HG03457 (cell line): ENCODE measurements around the gene TBX20.

Experiments used
- ATAC-seq: cut with Tn5 transposase; IDR thresholded peaks from one replicate; pipeline ENCODE4 v1.9.1; 2021; ENCODE audit warnings: moderate number of reproducible peaks; ENCODE audit not compliant: unreplicated experiment

The TBX20 gene, protein sequence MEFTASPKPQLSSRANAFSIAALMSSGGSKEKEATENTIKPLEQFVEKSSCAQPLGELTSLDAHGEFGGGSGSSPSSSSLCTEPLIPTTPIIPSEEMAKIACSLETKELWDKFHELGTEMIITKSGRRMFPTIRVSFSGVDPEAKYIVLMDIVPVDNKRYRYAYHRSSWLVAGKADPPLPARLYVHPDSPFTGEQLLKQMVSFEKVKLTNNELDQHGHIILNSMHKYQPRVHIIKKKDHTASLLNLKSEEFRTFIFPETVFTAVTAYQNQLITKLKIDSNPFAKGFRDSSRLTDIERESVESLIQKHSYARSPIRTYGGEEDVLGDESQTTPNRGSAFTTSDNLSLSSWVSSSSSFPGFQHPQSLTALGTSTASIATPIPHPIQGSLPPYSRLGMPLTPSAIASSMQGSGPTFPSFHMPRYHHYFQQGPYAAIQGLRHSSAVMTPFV

GRCh38 chr7:35253710-35254495, at the start of gene TBX20:
Gene TBX20, minus strand, starts transcription at chr7:35254100. Its CDS starts 480 bp downstream, at chr7:35253620.
- no peak for ATAC-seq

- no peak for ATAC-seq
Observed at GRCh38 chr7:35289376-35289775, 35.5 kb upstream of the TBX20 start.

- ATAC-seq: no peak
Observed at GRCh38 chr7:35286986-35287385, 33.1 kb upstream of the TBX20 start.

GRCh38 chr7:35286422-35286821, 32.5 kb upstream of the TBX20 start:
- no peak for ATAC-seq

DNA sequence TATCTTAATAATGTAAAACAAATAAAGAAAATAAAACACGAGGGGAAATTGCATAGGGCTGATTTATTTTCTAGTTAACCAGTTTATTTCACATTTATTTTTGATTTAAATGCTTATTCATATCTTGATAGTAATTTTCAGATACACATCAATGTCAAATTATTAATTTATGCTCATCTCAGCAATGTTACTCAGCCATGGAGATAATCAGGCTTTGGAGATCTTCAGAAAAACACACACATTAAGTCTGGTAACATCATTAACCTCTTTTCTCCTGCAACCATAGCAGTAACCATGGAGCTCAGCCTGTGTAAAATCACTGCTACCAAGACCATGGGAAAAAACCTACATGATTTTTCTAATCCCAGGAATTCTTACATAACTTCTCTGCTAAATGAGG, 31.9 kb upstream of the TBX20 start:
- no peak for ATAC-seq

- no peak for ATAC-seq
Observed at GRCh38 chr7:35280902-35281301, 27.0 kb upstream of the TBX20 start.

GRCh38 chr7:35277359-35277758, 23.5 kb upstream of the TBX20 start:
- ATAC-seq: no peak

GRCh38 chr7:35272246-35272645, 18.3 kb upstream of the TBX20 start:
- no peak for ATAC-seq

- ATAC-seq: no peak
Observed at GRCh38 chr7:35268953-35269352, 15.1 kb upstream of the TBX20 start.

DNA sequence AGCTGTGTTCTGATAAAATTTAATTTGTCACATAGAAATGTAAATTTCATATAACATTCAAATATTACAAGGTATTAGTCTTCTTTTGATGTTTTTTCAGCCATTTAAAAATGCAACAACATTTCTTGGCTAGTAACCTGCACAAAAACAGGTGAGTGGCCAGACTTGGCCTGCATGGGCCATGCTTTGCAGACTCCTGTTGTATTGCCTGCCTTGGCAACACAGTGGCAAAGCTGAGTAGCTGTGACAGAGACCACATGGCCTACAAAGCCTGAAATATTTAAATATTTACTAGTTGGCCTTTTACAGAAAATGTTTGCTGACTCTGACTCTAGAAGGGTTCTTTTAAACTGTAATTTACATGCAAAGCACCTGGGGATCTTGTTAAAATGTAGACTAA, 13.5 kb upstream of the TBX20 start:
- ATAC-seq: no peak

DNA sequence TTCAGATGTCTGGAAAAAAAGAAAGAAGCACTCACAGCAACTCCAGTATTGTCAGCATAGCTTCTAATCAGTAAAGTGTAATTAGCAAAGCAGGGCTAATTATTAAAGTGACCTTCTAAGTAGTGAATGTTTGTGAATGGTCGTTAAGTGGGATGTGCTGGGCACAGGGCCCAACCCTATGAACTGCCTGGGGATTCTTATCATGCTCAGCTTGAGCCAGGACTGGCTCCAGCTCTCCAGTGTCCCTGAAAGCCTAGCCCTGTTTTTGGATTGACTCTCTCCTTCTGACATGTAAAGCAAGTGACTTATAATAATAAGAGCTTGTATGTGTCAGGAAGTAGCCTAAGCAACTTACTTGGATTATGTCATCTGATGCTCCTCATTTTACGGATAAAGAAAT, 9.5 kb upstream of the TBX20 start:
- no peak for ATAC-seq

DNA sequence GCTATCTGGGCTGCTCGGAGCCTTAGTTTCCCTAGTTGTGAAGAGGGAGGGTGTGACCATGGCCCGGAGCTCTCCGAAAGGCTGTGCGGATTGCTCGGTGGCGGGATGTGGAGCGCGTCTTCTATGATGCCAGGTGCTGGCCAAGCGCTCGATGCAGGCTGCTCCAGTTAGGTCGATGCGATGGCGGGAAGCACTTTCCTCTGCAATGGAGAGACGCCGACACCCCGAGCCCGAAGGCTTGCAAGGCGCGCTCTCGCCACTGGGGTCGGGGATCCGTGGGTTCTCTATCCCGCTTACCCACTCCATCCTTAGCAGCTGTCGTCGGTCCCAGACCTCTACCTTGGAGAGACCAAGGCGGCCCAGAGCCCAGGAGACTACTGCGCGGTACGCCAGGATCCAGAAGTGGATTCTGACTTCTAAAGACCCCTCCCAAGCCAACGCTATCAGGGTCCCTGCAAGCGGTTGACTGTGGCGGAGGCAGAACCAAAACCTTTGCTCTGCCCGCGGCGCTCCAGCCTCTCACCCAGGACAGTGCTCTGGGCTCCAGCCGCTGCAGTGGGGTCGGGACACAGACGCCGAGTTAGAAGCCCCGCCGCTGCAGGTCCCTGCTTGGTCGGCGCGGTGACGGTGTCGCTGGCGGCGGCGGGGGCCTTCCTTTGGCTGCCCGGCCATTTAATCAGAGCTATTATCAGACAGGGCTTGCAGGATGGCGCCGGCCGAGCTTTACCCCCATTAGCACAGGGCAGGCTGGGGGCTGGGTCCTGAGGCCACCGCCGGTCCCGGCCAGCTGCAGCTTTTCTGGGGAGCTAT, 7.8 kb upstream of the TBX20 start:
- ATAC-seq: no peak

DNA sequence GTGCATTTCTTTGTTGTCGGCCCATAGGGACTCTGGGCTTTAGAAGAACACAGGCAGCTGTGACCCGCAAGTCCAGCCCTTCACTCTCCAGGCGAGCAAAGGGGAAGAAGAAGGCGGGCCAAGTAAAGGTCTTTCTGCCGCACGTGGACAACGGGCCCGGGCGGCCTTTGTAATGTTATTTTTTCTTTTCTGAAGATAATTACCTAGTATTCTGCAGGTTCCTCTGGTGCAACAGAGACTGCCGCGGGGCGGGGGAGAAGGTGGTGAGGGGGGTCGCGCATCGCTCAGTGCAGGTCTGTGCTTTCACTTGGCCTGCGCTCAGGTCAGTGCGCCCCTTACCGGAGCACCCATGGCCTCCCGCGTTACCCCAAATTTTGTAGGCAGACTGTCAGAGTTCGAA, 7.1 kb upstream of the TBX20 start:
- ATAC-seq: no peak

DNA sequence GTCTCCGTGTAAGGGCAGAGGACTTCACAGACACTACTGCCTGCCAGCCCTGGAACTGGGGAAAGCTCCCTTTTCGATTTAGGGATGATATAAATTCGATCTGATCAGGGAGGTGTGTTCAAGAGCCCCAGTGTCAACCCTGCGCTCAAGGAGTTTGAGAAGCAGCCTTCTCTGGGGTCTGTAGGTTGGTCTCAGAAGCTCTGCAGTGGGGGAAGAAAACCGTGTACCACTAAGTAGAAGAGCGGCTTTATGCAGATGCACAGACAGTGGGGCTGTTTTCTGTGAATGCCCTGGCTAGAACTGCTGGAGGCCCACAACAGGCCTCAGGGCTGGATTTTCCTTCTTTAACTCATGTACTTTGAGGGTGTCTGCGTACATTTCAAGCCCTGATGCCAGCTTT, 6.3 kb upstream of the TBX20 start:
- ATAC-seq: no peak

GRCh38 chr7:35259523-35259908, 5.6 kb upstream of the TBX20 start:
- ATAC-seq: no peak

- ATAC-seq: no peak
Observed at GRCh38 chr7:35258868-35259522, 5.1 kb upstream of the TBX20 start.

DNA sequence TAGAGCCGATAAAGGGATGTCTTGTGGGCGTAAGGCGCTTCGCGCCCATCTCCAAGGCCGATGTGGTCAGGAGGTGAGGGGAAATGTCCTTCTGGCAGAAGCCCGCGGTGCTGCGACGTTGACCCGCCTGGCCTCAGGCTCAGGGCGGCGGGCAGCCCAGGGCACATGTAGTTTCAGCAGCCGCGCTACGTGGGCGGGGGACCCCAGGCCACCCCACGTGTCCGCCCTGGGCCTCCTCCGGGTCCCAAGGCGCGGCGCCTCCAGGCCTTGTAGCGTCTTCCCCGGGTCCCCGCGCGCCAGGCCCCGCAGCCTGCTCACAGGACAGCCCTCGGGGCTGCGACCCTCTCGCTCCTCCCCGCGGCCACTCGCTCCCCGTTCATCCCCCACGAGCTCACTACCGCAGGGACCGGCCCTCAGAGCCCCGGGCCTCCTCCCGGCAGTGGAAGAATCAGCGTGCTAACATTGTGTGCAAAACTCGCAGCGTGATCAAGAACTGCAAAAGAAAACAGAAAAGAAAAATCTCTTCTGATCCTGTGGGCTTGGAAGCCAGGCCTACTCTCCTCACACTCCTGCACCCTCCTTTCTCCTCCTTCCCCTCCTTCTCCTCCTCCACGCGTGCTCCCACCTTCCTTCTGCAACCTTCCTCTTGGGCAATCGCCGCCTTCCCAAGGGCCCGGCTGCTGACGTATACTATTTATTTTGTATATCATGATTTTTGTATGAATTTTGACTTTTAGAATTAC, 4.4 kb upstream of the TBX20 start:
- no peak for ATAC-seq

- no peak for ATAC-seq
Observed at GRCh38 chr7:35257251-35258124, 3.6 kb upstream of the TBX20 start.
